Right atrium auricular region (tissue), 2 donors: Measurements from ENCODE around the gene SCAP. TPM values are rescaled to one million over a fixed set of nuclear protein-coding genes. Genes with fewer than 3 reads are reported as not detected.

ENCODE experiments used
- DNase-seq: peaks from one replicate; pipeline ENCODE4 v3.0.0-alpha.2; 2019; ENCODE audit warnings: low spot score
- H3K27ac ChIP-seq, 2 donors: fragments of 200-600 bp; sonication (generic); 1 replicate in 1 of 2; 2 replicates in 1 of 2; pipeline ENCODE4 v1.5.1; 2016 to 2019
- H3K27me3 ChIP-seq, 2 donors: fragments of 200-600 bp; sonication (generic); one replicate each; pipeline versions ENCODE4 v1.5.1 to v1.6.0; 2017 to 2019
- H3K36me3 ChIP-seq: fragments of 200-600 bp; sonication (generic); one replicate; pipeline ENCODE4 v1.5.1; 2016
- H3K4me1 ChIP-seq, 2 donors: fragments of 200-600 bp; sonication (generic); one replicate each; pipeline versions ENCODE4 v1.5.1 to v1.6.0; 2017 to 2019
- H3K4me3 ChIP-seq, 2 donors: fragments of 200-600 bp; sonication (generic); 1 replicate in 1 of 2; 2 replicates in 1 of 2; pipeline ENCODE4 v1.5.1; 2017 to 2019; ENCODE audit warnings: mild to moderate bottlenecking in 1 of 2, moderate library complexity in 1 of 2
- H3K9me3 ChIP-seq, 2 donors: fragments of 200-600 bp; sonication (generic); one replicate each; pipeline ENCODE4 v1.5.1; 2019
- total RNA-seq, 2 donors: library from RNA; depleted of rRNA; stranded (reverse); fragments of >200 nt; gene quantifications; one replicate each; pipeline ENCODE4 v1.1.0, GENCODE V29; 2016
- TF ChIP-seq, protein P1 (sequence below), 2 donors: fragments of 200-600 bp; sonication (generic); IDR thresholded peaks; one replicate each; pipeline ENCODE4 v1.5.1; 2019; ENCODE audit warnings: antibody characterized with exemption in 2 of 2

Gene SCAP
- total RNA-seq, 2 donors from 2014 or later = 46.5 to 57.3 TPM

DNA sequence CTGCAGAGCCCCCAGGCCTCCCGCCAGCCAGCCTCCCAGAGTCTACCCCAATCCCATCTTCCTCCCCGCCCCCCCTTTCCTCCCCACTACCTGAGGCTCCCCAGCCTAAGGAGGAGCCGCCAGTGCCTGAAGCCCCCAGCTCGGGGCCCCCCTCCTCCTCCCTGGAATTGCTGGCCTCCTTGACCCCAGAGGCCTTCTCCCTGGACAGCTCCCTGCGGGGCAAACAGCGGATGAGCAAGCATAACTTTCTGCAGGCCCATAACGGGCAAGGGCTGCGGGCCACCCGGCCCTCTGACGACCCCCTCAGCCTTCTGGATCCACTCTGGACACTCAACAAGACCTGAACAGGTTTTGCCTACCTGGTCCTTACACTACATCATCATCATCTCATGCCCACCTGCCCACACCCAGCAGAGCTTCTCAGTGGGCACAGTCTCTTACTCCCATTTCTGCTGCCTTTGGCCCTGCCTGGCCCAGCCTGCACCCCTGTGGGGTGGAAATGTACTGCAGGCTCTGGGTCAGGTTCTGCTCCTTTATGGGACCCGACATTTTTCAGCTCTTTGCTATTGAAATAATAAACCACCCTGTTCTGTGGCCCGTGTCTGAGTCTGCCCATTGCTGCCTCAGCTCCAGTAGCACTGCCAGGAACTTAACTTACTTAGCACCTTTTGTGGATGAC is 62.8 kb downstream of the SCAP start:
- TF ChIP-seq, protein P1, sequence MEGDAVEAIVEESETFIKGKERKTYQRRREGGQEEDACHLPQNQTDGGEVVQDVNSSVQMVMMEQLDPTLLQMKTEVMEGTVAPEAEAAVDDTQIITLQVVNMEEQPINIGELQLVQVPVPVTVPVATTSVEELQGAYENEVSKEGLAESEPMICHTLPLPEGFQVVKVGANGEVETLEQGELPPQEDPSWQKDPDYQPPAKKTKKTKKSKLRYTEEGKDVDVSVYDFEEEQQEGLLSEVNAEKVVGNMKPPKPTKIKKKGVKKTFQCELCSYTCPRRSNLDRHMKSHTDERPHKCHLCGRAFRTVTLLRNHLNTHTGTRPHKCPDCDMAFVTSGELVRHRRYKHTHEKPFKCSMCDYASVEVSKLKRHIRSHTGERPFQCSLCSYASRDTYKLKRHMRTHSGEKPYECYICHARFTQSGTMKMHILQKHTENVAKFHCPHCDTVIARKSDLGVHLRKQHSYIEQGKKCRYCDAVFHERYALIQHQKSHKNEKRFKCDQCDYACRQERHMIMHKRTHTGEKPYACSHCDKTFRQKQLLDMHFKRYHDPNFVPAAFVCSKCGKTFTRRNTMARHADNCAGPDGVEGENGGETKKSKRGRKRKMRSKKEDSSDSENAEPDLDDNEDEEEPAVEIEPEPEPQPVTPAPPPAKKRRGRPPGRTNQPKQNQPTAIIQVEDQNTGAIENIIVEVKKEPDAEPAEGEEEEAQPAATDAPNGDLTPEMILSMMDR (IDR thresholded peaks at IDR 0.05) = no peak
- DNase-seq = no peak
- Histone ChIP-seq H3K27ac (no peak overlapping the region), H3K9me3 (no peaks in the 10 kb centered on the region), H3K36me3 (peaks cover 73% of the 10 kb centered on the region), H3K4me3 (no peak overlapping the region), H3K4me1 (no peaks in the 10 kb centered on the region), H3K27me3 (no peaks in the 10 kb centered on the region)

DNA sequence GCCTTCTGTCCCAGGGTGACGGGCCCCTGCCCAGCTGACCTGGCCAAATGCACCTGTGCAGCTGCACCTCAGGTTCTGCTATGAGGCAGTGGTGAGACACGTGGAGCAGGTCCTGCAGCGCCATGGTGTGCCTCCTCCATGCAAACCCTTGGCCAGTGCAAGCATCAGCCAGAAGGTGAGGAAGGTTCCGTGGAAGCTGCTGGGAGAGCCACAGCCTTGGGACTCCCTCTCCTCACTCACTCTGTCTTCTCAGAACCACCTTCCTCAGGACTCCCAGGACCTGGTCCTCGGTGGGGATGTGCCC is 63.3 kb downstream of the SCAP start:
- H3K36me3 ChIP-seq = peaks cover 78% of the 10 kb centered on the region

DNA sequence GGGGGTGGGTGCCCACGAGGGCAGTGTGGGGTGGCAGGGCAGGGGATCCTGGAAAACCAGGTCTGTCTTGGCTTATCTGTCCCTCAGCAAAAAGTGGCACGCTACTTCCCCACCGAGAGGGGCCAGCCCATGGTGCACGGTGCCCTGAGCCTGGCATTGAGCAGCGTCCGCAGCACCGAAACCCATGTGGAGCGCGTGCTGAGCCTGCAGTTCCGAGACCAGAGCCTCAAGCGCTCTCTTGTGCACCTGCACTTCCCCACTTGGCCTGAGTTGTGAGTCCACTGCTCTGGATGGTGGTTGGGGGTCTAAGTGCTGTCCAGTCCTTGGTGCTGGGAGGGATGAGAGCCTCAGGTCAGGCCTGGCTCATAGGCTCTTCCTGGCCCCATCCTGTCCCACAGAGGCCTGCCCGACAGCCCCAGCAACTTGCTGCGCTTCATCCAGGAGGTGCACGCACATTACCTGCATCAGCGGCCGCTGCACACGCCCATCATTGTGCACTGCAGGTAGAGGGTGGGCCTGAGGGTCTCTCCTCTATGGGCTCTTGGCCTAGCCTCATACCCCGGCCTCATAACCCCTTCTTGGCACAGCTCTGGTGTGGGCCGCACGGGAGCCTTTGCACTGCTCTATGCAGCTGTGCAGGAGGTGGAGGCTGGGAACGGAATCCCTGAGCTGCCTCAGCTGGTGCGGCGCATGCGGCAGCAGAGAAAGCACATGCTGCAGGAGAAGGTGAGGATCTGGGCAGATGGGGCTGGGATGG is 63.9 kb downstream of the SCAP start:
- no peaks in the 10 kb centered on the region for H3K4me1 ChIP-seq
- H3K27me3 ChIP-seq = no peaks in the 10 kb centered on the region
- peaks cover 84% of the 10 kb centered on the region for H3K36me3 ChIP-seq
- no peaks in the 10 kb centered on the region for H3K9me3 ChIP-seq
- no peak overlapping the region for H3K4me3 ChIP-seq
- no peak for DNase-seq
- no peak overlapping the region for H3K27ac ChIP-seq
- TF ChIP-seq, protein P1 (IDR thresholded peaks at IDR 0.05) = no peak

More for the DNA sequence above, 63.3 kb downstream of the SCAP start:
- no peak overlapping the region for H3K27ac ChIP-seq
- no peak for DNase-seq
- no peaks in the 10 kb centered on the region for H3K9me3 ChIP-seq
- H3K4me3 ChIP-seq = no peak overlapping the region
- no peaks in the 10 kb centered on the region for H3K27me3 ChIP-seq
- no peaks in the 10 kb centered on the region for H3K4me1 ChIP-seq
- TF ChIP-seq, protein P1 (IDR thresholded peaks at IDR 0.05) = no peak

DNA sequence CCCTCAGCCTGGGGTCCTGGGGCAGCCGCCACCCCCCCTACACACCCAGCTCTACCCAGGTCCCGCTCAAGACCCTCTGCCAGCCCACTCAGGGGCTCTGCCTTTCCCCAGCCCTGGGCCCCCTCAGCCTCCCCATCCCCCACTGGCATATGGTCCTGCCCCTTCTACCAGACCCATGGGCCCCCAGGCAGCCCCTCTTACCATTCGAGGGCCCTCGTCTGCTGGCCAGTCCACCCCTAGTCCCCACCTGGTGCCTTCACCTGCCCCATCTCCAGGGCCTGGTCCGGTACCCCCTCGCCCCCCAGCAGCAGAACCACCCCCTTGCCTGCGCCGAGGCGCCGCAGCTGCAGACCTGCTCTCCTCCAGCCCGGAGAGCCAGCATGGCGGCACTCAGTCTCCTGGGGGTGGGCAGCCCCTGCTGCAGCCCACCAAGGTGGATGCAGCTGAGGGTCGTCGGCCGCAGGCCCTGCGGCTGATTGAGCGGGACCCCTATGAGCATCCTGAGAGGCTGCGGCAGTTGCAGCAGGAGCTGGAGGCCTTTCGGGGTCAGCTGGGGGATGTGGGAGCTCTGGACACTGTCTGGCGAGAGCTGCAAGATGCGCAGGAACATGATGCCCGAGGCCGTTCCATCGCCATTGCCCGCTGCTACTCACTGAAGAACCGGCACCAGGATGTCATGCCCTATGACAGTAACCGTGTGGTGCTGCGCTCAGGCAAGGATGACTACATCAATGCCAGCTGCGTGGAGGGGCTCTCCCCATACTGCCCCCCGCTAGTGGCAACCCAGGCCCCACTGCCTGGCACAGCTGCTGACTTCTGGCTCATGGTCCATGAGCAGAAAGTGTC is 64.7 kb downstream of the SCAP start:
- no peak for DNase-seq
- Histone ChIP-seq H3K4me1 (peaks cover 0 to 2% of the 10 kb centered on the region in 2 donors), H3K27me3 (no peaks in the 10 kb centered on the region), H3K36me3 (peaks cover 92% of the 10 kb centered on the region), H3K9me3 (no peaks in the 10 kb centered on the region), H3K4me3 (no peak overlapping the region), H3K27ac (no peak overlapping the region)
- TF ChIP-seq, protein P1 (IDR thresholded peaks at IDR 0.05) = no peak

DNA sequence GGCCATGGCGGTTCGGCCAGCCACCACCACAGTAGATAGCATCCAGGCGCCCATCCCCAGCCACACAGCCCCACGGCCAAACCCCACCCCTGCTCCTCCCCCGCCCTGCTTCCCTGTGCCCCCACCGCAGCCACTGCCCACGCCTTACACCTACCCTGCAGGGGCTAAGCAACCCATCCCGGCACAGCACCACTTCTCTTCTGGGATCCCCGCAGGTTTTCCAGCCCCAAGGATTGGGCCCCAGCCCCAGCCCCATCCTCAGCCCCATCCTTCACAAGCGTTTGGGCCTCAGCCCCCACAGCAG is 65.4 kb downstream of the SCAP start:
- Histone ChIP-seq H3K27me3 (no peaks in the 10 kb centered on the region), H3K4me1 (peaks cover 0 to 9% of the 10 kb centered on the region in 2 donors), H3K27ac (no peak overlapping the region), H3K4me3 (no peak overlapping the region), H3K9me3 (no peaks in the 10 kb centered on the region), H3K36me3 (peaks cover 92% of the 10 kb centered on the region)
- DNase-seq = no peak
- TF ChIP-seq, protein P1 (IDR thresholded peaks at IDR 0.05) = no peak
